GM19328 (cell line): ENCODE measurements around the gene LRRN4CL.
"Not testable (repeated sequence)": the region's sequence is repeated elsewhere in the genome, so short reads cannot be mapped to it uniquely, and the experiment has no call there.

Experiments
- ATAC-seq: cut with Tn5 transposase; IDR thresholded peaks from one replicate; pipeline ENCODE4 v1.9.1; 2021; ENCODE audit warnings: mild to moderate bottlenecking, moderate library complexity; ENCODE audit not compliant: unreplicated experiment

The LRRN4CL gene

GRCh38 chr11:62689421-62690183, at the start of gene LRRN4CL:
LRRN4CL (minus strand) TSS chr11:62689530; CDS start chr11:62688508, 1,022 bp downstream.
- no peak for ATAC-seq

- no peak for ATAC-seq
These were observed 47.9 kb upstream of the LRRN4CL start for GRCh38 chr11:62737196-62737595.

- no peak for ATAC-seq
These were observed 43.5 kb upstream of the LRRN4CL start for GRCh38 chr11:62732830-62733229.

GRCh38 chr11:62730076-62730475, 40.7 kb upstream of the LRRN4CL start:
- ATAC-seq, result not testable (repeated sequence)

GRCh38 chr11:62728171-62728988, 39.0 kb upstream of the LRRN4CL start, which contains the start of gene TTC9C:
TTC9C (plus strand) TSS chr11:62728486; CDS start chr11:62728849, 363 bp downstream.
- ATAC-seq, result no peak

GRCh38 chr11:62727872-62728170, 38.5 kb upstream of the LRRN4CL start:
- ATAC-seq, result peak; percentile 43

GRCh38 chr11:62727165-62727871, 38.0 kb upstream of the LRRN4CL start, which contains the start of gene HNRNPUL2:
HNRNPUL2 (minus strand) TSS chr11:62727457; CDS start chr11:62727156, 301 bp downstream.
- ATAC-seq, result peak; percentile 66

- peak; percentile 8 for ATAC-seq
These were observed 37.5 kb upstream of the LRRN4CL start for GRCh38 chr11:62726915-62727164.

GRCh38 chr11:62726156-62726914, 37.0 kb upstream of the LRRN4CL start:
- ATAC-seq, result no peak

GRCh38 chr11:62725646-62726045, 36.3 kb upstream of the LRRN4CL start:
- ATAC-seq, result no peak

- ATAC-seq, result no peak
These were observed 34.8 kb upstream of the LRRN4CL start for GRCh38 chr11:62724171-62724570.

- no peak for ATAC-seq
These were observed 32.7 kb upstream of the LRRN4CL start for GRCh38 chr11:62721994-62722393.

- ATAC-seq, result no peak
These were observed 30.1 kb upstream of the LRRN4CL start for GRCh38 chr11:62719302-62719978.

GRCh38 chr11:62716816-62717215, 27.5 kb upstream of the LRRN4CL start:
- no peak for ATAC-seq

GRCh38 chr11:62716206-62716605, 26.9 kb upstream of the LRRN4CL start:
- ATAC-seq, result no peak

GRCh38 chr11:62715150-62716130, 26.1 kb upstream of the LRRN4CL start:
- no peak for ATAC-seq

GRCh38 chr11:62713343-62713742, 24.0 kb upstream of the LRRN4CL start:
- ATAC-seq, result no peak

GRCh38 chr11:62712861-62713260, 23.5 kb upstream of the LRRN4CL start:
- ATAC-seq, result no peak

- no peak for ATAC-seq
These were observed 23.0 kb upstream of the LRRN4CL start for GRCh38 chr11:62712276-62712812.
